ENCODE measurements around the gene XRCC5. TPM values are rescaled to one million over a fixed set of nuclear protein-coding genes. Genes with fewer than 3 reads are reported as not detected.

XRCC5 gene
- total and polyA plus RNA-seq, 2 of the 8 experiments (the other 6 are each of a cell fraction or from before 2014, with no cell fraction given): 308 to 644 TPM

DNA sequence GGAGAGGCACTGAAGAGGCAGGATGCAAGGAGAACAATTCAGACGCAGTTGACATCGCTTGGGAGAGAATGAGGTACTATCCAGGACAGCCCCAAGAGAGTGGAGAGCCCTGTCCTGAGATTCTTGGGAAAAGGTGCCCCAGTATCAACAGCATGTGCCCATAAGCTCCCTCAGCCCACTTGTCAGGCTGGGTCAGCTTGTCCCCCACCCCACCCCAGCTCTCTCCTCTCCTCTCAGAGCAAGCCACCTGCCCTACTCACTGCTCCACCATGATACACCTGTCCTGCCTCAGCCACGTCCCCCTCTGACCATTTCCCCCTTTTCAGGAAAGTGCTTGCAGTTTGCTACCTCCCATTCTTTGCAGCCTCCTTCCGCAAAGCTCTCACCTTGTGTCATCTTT is 111.8 kb downstream of the XRCC5 start:
- FAIRE-seq: no peak

More for the DNA sequence above, 111.8 kb downstream of the XRCC5 start:
- Histone ChIP-seq H3K4me2 (ENCODE audit: insufficient read depth in 1 of 2, low read depth in 2 of 2, low read length in 2 of 2) (no peak overlapping the region), H4K8ac (ENCODE audit: extremely low read depth, insufficient read depth, low read length) (no peak overlapping the region), H2BK5ac (ENCODE audit: low read depth, low read length) (no peak overlapping the region), H2BK20ac (ENCODE audit: low read length) (no peak overlapping the region), H3K14ac (ENCODE audit: insufficient read length) (no peak overlapping the region), H3K4me1 (replicated peaks in 1 of 4; ENCODE audit: control insufficient read depth in 3 of 4, insufficient read depth in 4 of 4, low read length in 3 of 4) (no peaks in the 10 kb centered on the region; a peak in 1 of 7 replicates), H2BK15ac (ENCODE audit: low read length) (no peak overlapping the region), H3K23ac (ENCODE audit: insufficient read length) (no peak overlapping the region), H2BK120ac (replicated peaks; ENCODE audit: low read depth, low read length) (no peak overlapping the region), H4K91ac (replicated peaks; ENCODE audit: insufficient read length, low read length) (no peak overlapping the region), H3K27ac (ENCODE audit: low read depth, low read length) (no peak overlapping the region), H3K23me2 (ENCODE audit: low read depth, low read length) (no peaks in the 10 kb centered on the region), H3K56ac (replicated peaks; ENCODE audit: insufficient read length, low read depth, low read length) (no peak overlapping the region), H3K9ac (replicated peaks in 1 of 4; ENCODE audit: extremely low read depth in 1 of 4, low read depth in 3 of 4, low read length in 3 of 4) (no peak overlapping the region), H3K18ac (ENCODE audit: extremely low read depth, low read length) (no peak overlapping the region), H4K20me1 (replicated peaks in 1 of 2; ENCODE audit: control insufficient read depth in 1 of 2, insufficient read depth in 2 of 2, low read length in 2 of 2) (no peaks in the 10 kb centered on the region), H3K27me3 (replicated peaks in 1 of 4; ENCODE audit: control insufficient read depth in 3 of 4, extremely low read depth in 1 of 4, insufficient read depth in 3 of 4, low read length in 3 of 4) (no peaks in the 10 kb centered on the region), H3K9me3 (ENCODE audit: insufficient read depth in 2 of 2, low read depth in 1 of 2, low read length in 1 of 2) (no peaks in the 10 kb centered on the region), H3K4me3 (ENCODE audit: extremely low read depth in 1 of 4, insufficient read depth in 2 of 4, low read depth in 3 of 4, low read length in 4 of 4) (no peak overlapping the region), H3K79me2 (ENCODE audit: control insufficient read depth in 1 of 2, insufficient read depth in 2 of 2, low read length in 2 of 2) (no peaks in the 10 kb centered on the region), H4K5ac (ENCODE audit: insufficient read length, low read depth, low read length) (no peak overlapping the region), H3K4ac (replicated peaks; ENCODE audit: insufficient read length, low read depth, low read length) (no peak overlapping the region), H2BK12ac (ENCODE audit: low read depth, low read length) (no peak overlapping the region), H2AFZ (ENCODE audit: low read length) (no peak overlapping the region), H3K36me3 (ENCODE audit: control insufficient read depth in 2 of 4, insufficient read depth in 4 of 4, low read length in 3 of 4) (no peaks in the 10 kb centered on the region; a peak in 1 of 8 replicates), H3K79me1 (ENCODE audit: low read depth, low read length) (no peaks in the 10 kb centered on the region), H2AK5ac (ENCODE audit: low read depth, low read length) (no peak overlapping the region)
- CTCF ChIA-PET (ENCODE audit: partially characterized antibody): interaction anchor here (1.1 to 7.1 kb wide), 7 partner anchors 62 to 299 kb away, joined by 3 to 105 read pairs (median 3); no protein-coding TSS in a partner anchor
- POLR2A ChIA-PET (ENCODE audit: partially characterized antibody): interaction anchor here (0.9 to 3.0 kb wide), 4 partner anchors 21 to 285 kb away, joined by 3 to 15 read pairs (median 3); partner anchors contain the start of genes MARCHF4 and RPL37A
- WGBS, 2 experiments (ENCODE audit: extremely low coverage in 1 of 2, insufficient coverage in 1 of 2, insufficient read length in 1 of 2, insufficient replicate concordance in 2 of 2, low coverage in 1 of 2, low lambda C conversion rate in 2 of 2, missing lambda C conversion rate in 1 of 2): 91% methylated on average over 4 of the region's 4 CpGs; no CpG with 5 or more reads in 1 of the 2 experiments
- no peak for DNase-seq (ENCODE audit: low read depth in 1 of 2, low spot score in 2 of 2)
- TF ChIP-seq POLR2AphosphoS5 (IDR thresholded peaks at IDR 0.05; ENCODE audit: low read depth, low read length) (peak; percentile 44; the same call in 1 of the 2 replicates), RBBP5 (IDR thresholded peaks at IDR 0.05; ENCODE audit: borderline replicate concordance, low read depth, low read length) (no peak)

Data from H1 (cell line).